ENCODE data around the gene TPP1. TPM values are rescaled to one million over a fixed set of nuclear protein-coding genes. Genes with fewer than 3 reads are reported as not detected.
A peak's percentile ranks its signal among the peaks of the same experiment; 100 is the strongest.

Gene TPP1
- polyA plus RNA-seq, 3 donors, result 218 to 359 (median 271) TPM

GRCh38 chr11:6656936-6657335, 37.7 kb upstream of the TPP1 start:
- H3K9me3 Mint-ChIP-seq, result peaks cover 0 to 4% (median 0%) of the 10 kb centered on the region in 7 donors
- intact Hi-C loops (cut with micrococcal nuclease), result no loop called here

GRCh38 chr11:6656584-6656915, 37.3 kb upstream of the TPP1 start:
- H3K79me2 ChIP-seq (ENCODE audit: insufficient read depth, low read length), result no peaks in the 10 kb centered on the region
- H3K36me3 ChIP-seq (replicated peaks in 1 of 2; ENCODE audit: control insufficient read depth in 1 of 2, insufficient read depth in 2 of 2, low read length in 2 of 2), result no peaks in the 10 kb centered on the region
- H3K36me3 Mint-ChIP-seq, result no peaks in the 10 kb centered on the region
- peaks cover 0 to 4% (median 0%) of the 10 kb centered on the region in 7 donors for H3K9me3 Mint-ChIP-seq
- peaks cover 0 to 5% of the 10 kb centered on the region in 2 donors for H3K9me3 ChIP-seq (replicated peaks in 1 of 2; ENCODE audit: control insufficient read depth in 1 of 2, insufficient read depth in 1 of 2, low read length in 2 of 2)
- WGBS (ENCODE audit: insufficient coverage), result 38% methylated on average over 1 of the region's 4 CpGs
- H3K4me1 Mint-ChIP-seq, result peaks cover 9% of the 10 kb centered on the region
- no peak for TF ChIP-seq CTCF (IDR thresholded peaks at IDR 0.05)
- intact Hi-C loops (cut with micrococcal nuclease), result no loop called here
- H3K4me2 ChIP-seq (replicated peaks; ENCODE audit: extremely low read depth, low read length, poor library complexity, severe bottlenecking), result no peak overlapping the region
- H3K4me3 ChIP-seq (replicated peaks in 1 of 3; ENCODE audit: low read depth in 2 of 3, low read length in 3 of 3), result no peak overlapping the region
- no peak for DNase-seq
- H3K9ac ChIP-seq (ENCODE audit: insufficient read depth, low read length, poor library complexity, severe bottlenecking), result no peak overlapping the region
- peaks cover 4 to 10% of the 10 kb centered on the region in 2 donors for H3K4me1 ChIP-seq (ENCODE audit: control insufficient read depth in 1 of 2, insufficient read depth in 2 of 2, low read length in 2 of 2)
- no peak overlapping the region for H3K27ac Mint-ChIP-seq
- H3K27me3 Mint-ChIP-seq (ENCODE audit: low read depth in 3 of 3), result peaks cover 15 to 16% (median 15%) of the 10 kb centered on the region in 3 donors
- no peak overlapping the region for H3K27ac ChIP-seq (ENCODE audit: low read depth in 1 of 2, low read length in 2 of 2)
- no peak overlapping the region for H2AFZ ChIP-seq (ENCODE audit: insufficient read depth, low read depth, low read length, poor library complexity, severe bottlenecking)
- H3K4me3 Mint-ChIP-seq, result peak overlapping the region in 1 of 2 donors; percentile 88
- H4K20me1 ChIP-seq (ENCODE audit: insufficient read depth, low read length), result no peaks in the 10 kb centered on the region
- peaks cover 31% of the 10 kb centered on the region in 2 donors for H3K27me3 ChIP-seq (ENCODE audit: control insufficient read depth in 2 of 2, insufficient read depth in 2 of 2, low read length in 2 of 2)

More at GRCh38 chr11:6656936-6657335, 37.7 kb upstream of the TPP1 start:
- no peak for TF ChIP-seq CTCF (IDR thresholded peaks at IDR 0.05)
- Histone ChIP-seq H3K27me3 (ENCODE audit: control insufficient read depth in 2 of 2, insufficient read depth in 2 of 2, low read length in 2 of 2) (peaks cover 31% of the 10 kb centered on the region in 2 donors), H3K4me3 (replicated peaks in 1 of 3; ENCODE audit: low read depth in 2 of 3, low read length in 3 of 3) (no peak overlapping the region), H3K27ac (ENCODE audit: low read depth in 1 of 2, low read length in 2 of 2) (no peak overlapping the region), H4K20me1 (ENCODE audit: insufficient read depth, low read length) (no peaks in the 10 kb centered on the region), H3K4me1 (ENCODE audit: control insufficient read depth in 1 of 2, insufficient read depth in 2 of 2, low read length in 2 of 2) (peaks cover 4 to 10% of the 10 kb centered on the region in 2 donors), H3K79me2 (ENCODE audit: insufficient read depth, low read length) (no peaks in the 10 kb centered on the region), H3K9ac (ENCODE audit: insufficient read depth, low read length, poor library complexity, severe bottlenecking) (no peak overlapping the region), H2AFZ (ENCODE audit: insufficient read depth, low read depth, low read length, poor library complexity, severe bottlenecking) (no peak overlapping the region), H3K4me2 (replicated peaks; ENCODE audit: extremely low read depth, low read length, poor library complexity, severe bottlenecking) (no peak overlapping the region), H3K9me3 (replicated peaks in 1 of 2; ENCODE audit: control insufficient read depth in 1 of 2, insufficient read depth in 1 of 2, low read length in 2 of 2) (peaks cover 0 to 5% of the 10 kb centered on the region in 2 donors), H3K36me3 (replicated peaks in 1 of 2; ENCODE audit: control insufficient read depth in 1 of 2, insufficient read depth in 2 of 2, low read length in 2 of 2) (no peaks in the 10 kb centered on the region)
- H3K27me3 Mint-ChIP-seq (ENCODE audit: low read depth in 3 of 3), result peaks cover 15 to 16% (median 15%) of the 10 kb centered on the region in 3 donors
- WGBS (ENCODE audit: insufficient coverage), result 80% methylated on average over 3 of the region's 5 CpGs
- no peak for DNase-seq
- H3K4me1 Mint-ChIP-seq, result peaks cover 9% of the 10 kb centered on the region
- no peaks in the 10 kb centered on the region for H3K36me3 Mint-ChIP-seq
- peak overlapping the region; percentile 21 to 88 for H3K4me3 Mint-ChIP-seq
- no peak overlapping the region for H3K27ac Mint-ChIP-seq
